KMS-11 (cell line): ENCODE data around the gene GDA.

Source experiments
- H2AFZ ChIP-seq: fragments of 200-600 bp; sonication (generic); 2 replicates; pipeline ENCODE4 v1.6.1; 2016; ENCODE audit warnings: antibody characterized with exemption, mixed run types, low read depth
- H3K27ac ChIP-seq: fragments of 200-600 bp; sonication (generic); 2 replicates; pipeline ENCODE4 v1.6.1; 2016; ENCODE audit warnings: mild to moderate bottlenecking, mixed run types
- H3K27me3 ChIP-seq: fragments of 200-600 bp; sonication (generic); 2 replicates; pipeline ENCODE4 v1.6.1; 2017; ENCODE audit warnings: mild to moderate bottlenecking, low read depth, mixed run types, moderate library complexity; ENCODE audit not compliant: insufficient read depth
- H3K36me3 ChIP-seq: fragments of 200-600 bp; sonication (generic); 2 replicates; pipeline ENCODE4 v1.6.1; 2017; ENCODE audit warnings: mild to moderate bottlenecking, mixed run types; ENCODE audit not compliant: insufficient read depth
- H3K4me1 ChIP-seq: fragments of 200-600 bp; sonication (generic); 2 replicates; pipeline ENCODE4 v1.6.1; 2016; ENCODE audit warnings: mild to moderate bottlenecking, low read depth, mixed run types; ENCODE audit not compliant: poor library complexity, severe bottlenecking
- H3K4me2 ChIP-seq: fragments of 200-600 bp; sonication (generic); 2 replicates; pipeline ENCODE4 v1.7.0; 2016; ENCODE audit warnings: mild to moderate bottlenecking, mixed run types
- H3K4me3 ChIP-seq: fragments of 200-600 bp; sonication (generic); IDR thresholded peaks from 2 replicates; pipeline ENCODE4 v1.6.1; 2017; ENCODE audit warnings: low read depth, low read length, mixed read lengths; ENCODE audit not compliant: insufficient read depth
- H3K79me2 ChIP-seq: fragments of 200-600 bp; sonication (generic); 2 replicates; pipeline ENCODE4 v1.6.1; 2016; ENCODE audit warnings: low read depth, mixed run types; ENCODE audit not compliant: insufficient read depth
- H3K9ac ChIP-seq: fragments of 200-600 bp; sonication (generic); 2 replicates; pipeline ENCODE4 v1.6.1; 2016; ENCODE audit warnings: mild to moderate bottlenecking, mixed run types
- H4K20me1 ChIP-seq: fragments of 200-600 bp; sonication (generic); 2 replicates; pipeline ENCODE4 v1.6.1; 2016; ENCODE audit warnings: mild to moderate bottlenecking, mixed run types; ENCODE audit not compliant: insufficient read depth
- CTCF ChIP-seq: fragments of 200-600 bp; sonication (generic); conservative IDR thresholded peaks from 2 replicates; pipeline ENCODE4 v1.6.1; 2017; ENCODE audit warnings: low read depth, mild to moderate bottlenecking, antibody characterized with exemption, low read length, moderate library complexity, mixed read lengths

GDA gene

GRCh38 chr9:72203205-72203803 is 54.1 kb downstream of the GDA start:
- no peaks in the 10 kb centered on the region for H3K36me3 ChIP-seq
- no peak overlapping the region for H3K4me3 ChIP-seq
- no peak overlapping the region for H3K4me2 ChIP-seq
- H3K9ac ChIP-seq: no peak overlapping the region
- H4K20me1 ChIP-seq: no peaks in the 10 kb centered on the region
- H3K27ac ChIP-seq: no peak overlapping the region
- H3K27me3 ChIP-seq: no peaks in the 10 kb centered on the region
- peak overlapping the region; percentile 48; the same call in 1 of the 2 replicates for H2AFZ ChIP-seq
- TF ChIP-seq CTCF: peak; percentile 52
- no peaks in the 10 kb centered on the region for H3K4me1 ChIP-seq
- no peaks in the 10 kb centered on the region for H3K79me2 ChIP-seq

GRCh38 chr9:72204062-72204461 is 54.8 kb downstream of the GDA start:
- Histone ChIP-seq H3K4me1 (no peaks in the 10 kb centered on the region), H4K20me1 (no peaks in the 10 kb centered on the region), H3K4me2 (no peak overlapping the region), H3K27me3 (no peaks in the 10 kb centered on the region), H3K9ac (no peak overlapping the region), H2AFZ (no peak overlapping the region), H3K36me3 (no peaks in the 10 kb centered on the region), H3K79me2 (no peaks in the 10 kb centered on the region), H3K27ac (no peak overlapping the region), H3K4me3 (no peak overlapping the region)
- no peak for TF ChIP-seq CTCF

- no peak overlapping the region for H3K4me3 ChIP-seq
These were observed 56.3 kb downstream of the GDA start for GRCh38 chr9:72205513-72205912.

GRCh38 chr9:72207278-72207677 is 58.0 kb downstream of the GDA start:
- Histone ChIP-seq H3K36me3 (no peaks in the 10 kb centered on the region), H3K4me2 (no peak overlapping the region), H3K27me3 (no peaks in the 10 kb centered on the region), H3K4me3 (no peak overlapping the region), H4K20me1 (no peaks in the 10 kb centered on the region), H3K27ac (no peak overlapping the region), H3K4me1 (no peaks in the 10 kb centered on the region), H3K9ac (no peak overlapping the region), H2AFZ (no peak overlapping the region), H3K79me2 (no peaks in the 10 kb centered on the region)
- no peak for TF ChIP-seq CTCF

More at GRCh38 chr9:72205513-72205912, 56.3 kb downstream of the GDA start:
- no peaks in the 10 kb centered on the region for H3K4me1 ChIP-seq
- H4K20me1 ChIP-seq: no peaks in the 10 kb centered on the region
- H3K36me3 ChIP-seq: no peaks in the 10 kb centered on the region
- no peak overlapping the region for H3K9ac ChIP-seq
- H3K27me3 ChIP-seq: no peaks in the 10 kb centered on the region
- TF ChIP-seq CTCF: no peak
- H3K27ac ChIP-seq: no peak overlapping the region
- no peak overlapping the region for H3K4me2 ChIP-seq
- H2AFZ ChIP-seq: no peak overlapping the region
- no peaks in the 10 kb centered on the region for H3K79me2 ChIP-seq
